CMK (cell line): ENCODE results near the gene SLC38A2.

ENCODE experiments used
- DNase-seq: peaks from one replicate; pipeline ENCODE4 v3.0.0-alpha.2; 2010; ENCODE audit warnings: low read depth

Gene SLC38A2

DNA sequence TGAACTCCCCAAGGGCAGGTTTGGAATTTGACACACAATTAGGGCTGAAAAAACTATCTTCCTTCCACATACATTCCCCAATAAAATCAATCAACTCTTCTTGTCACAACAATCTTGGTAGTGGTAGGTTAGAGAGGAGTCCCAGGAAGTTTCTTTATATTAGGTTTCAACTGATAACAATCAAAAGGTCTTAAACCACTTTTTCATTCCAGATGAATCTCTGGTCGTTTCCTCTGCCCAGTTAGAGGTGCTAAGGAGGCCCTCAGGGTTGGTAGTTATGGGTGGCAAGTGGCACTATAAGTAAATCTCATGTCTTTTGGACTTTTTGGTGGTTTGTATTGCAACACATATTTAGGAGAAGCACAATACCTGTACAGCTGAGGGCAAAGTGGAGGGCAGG lies 1.7 kb upstream of the SLC38A2 start:
- no peak for DNase-seq

DNA sequence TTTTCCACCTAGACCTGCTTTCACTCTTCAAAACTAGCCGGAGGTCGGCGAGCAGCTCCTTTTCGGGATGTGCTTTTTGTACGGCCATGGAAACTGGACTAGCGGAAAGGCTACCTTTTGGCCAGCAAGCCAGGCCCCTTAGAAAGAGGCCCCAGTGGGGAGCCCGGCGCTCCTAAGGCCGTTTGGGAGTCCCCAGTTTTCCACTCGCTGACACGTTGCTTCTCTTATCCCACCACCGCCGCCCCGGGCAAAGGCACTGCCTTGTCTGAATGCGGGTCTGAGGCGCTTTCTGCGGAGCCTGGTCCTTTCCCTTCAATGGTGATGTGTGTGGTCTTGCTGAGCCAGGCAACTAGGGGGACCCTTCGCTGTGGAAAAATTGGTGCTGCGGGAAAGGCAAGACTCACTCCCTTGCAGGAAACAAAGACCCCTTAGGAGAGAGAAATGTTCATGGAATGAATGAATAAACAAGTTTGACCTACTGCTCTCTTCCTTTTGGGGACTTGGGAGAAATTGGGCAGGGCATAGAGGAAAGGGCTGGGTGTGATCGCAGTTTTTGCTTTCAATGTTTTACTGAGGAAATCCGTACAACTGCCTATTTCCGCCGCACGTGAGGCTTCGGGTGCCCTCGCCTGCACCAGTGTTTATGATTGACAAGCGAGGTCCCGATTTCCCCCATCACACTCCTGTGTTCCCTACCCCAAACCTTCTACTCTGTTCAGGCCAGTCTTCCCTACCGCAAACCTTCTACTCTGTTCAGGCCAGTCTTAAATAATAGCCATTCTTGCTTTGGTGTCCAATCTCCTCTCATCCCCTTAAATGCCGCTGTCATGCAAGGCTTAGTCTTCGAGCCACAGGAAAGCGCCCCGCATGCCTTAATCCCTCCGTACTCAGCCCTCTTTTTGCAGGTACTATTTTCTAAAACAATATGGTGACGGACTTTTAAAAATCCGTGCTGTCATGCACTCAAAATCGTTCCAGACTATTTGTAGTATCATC lies 1.0 kb upstream of the SLC38A2 start:
- DNase-seq, result no peak

DNA sequence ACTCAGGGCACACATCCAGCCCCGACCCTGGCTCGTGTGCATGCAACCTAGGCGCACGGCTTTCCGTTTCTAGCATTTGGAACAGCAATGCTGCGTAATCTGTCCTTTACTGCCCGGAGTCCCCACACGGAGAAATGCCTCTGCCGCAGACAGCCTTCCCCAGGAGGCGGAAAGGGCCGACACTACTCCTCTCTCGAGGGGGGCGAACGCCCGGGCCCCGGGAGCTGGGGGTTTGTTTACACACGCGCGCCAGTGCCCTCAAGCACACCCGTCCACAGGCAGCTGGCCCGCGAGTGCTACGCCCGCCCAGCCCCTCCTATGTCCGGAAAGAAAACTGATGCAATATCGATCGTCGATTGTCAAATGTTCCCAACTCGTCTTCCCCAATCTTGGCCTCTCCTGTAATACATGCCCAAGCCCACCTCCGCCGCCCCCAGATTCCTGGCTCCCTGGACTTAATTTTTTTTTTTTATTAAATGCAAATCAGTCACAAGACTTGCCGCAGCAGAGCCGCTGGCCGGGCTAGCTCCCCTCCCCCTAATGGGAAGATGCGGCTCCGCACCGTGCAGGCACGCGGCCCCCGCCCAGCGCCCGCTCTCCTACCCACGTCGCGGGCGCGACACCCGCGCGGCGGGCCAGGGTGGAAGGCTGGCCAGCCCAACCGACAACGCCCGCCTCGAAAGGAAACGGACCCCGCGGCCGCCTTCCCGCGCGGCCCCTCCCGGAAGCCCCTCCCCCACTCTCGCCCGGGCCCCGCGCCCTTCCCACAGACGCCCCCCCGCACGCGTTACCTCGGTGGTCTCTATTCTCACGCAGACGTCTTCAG lies 642 bp downstream of the SLC38A2 start:
- DNase-seq, result no peak

DNA sequence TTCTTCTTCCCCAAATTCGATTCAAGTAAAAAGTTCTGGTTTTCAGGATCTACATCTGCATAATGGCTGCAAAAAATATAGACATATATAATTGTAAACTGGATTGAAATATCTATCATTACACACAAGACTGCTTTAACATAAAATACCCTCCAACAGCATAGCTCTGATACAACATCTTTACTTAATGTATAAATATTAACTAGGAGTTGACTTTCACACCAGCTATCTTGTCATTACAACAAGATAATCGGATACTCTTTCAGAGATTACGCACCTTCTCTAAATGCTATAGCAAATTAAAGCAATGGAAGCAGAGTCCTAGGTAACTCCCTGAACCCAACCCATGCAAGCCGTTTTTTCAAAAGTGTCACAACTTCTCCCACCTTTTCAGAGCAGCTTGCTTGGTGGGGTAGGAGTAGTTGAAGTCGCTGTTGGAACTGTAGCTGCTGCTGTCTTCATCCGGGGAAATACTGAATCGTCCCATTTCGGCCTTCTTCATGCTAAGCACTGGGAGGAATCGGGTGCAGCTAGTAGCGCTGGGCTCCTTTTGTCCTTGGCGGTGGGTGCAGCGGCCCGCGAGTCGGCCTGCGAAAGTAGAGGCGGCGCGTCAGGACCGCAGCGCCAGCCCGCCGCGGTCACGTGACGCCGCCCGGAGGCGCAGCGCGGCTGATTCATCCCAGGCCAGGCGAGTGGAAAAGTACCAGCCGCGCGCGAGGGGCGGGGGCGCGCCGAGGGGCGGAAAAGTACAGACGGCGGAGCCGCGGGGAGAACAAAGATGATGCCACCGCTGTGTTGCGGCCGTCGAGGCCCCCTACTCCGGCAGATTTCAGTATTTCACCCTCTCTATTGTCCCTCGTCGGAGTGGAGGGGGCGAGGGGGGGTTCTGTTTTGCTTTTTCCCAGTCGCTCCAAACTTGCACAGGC lies 1.5 kb downstream of the SLC38A2 start:
- no peak for DNase-seq

DNA sequence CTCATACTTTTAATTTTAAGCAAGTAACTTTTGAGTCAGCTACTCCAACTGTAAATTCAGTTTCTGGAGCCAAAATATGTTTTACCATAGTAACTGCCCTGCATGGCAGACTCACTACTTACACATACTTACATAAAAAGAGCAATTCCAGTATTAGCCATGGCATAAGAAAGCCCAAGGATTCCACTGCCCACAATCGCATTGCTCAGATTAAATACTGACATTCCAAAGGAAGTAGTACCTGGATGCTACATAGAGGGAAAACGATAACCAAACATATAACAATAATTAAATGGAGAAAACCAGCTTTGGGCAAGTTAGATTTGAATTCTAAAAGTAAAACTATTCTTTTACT lies 2.2 kb downstream of the SLC38A2 start:
- DNase-seq, result no peak

DNA sequence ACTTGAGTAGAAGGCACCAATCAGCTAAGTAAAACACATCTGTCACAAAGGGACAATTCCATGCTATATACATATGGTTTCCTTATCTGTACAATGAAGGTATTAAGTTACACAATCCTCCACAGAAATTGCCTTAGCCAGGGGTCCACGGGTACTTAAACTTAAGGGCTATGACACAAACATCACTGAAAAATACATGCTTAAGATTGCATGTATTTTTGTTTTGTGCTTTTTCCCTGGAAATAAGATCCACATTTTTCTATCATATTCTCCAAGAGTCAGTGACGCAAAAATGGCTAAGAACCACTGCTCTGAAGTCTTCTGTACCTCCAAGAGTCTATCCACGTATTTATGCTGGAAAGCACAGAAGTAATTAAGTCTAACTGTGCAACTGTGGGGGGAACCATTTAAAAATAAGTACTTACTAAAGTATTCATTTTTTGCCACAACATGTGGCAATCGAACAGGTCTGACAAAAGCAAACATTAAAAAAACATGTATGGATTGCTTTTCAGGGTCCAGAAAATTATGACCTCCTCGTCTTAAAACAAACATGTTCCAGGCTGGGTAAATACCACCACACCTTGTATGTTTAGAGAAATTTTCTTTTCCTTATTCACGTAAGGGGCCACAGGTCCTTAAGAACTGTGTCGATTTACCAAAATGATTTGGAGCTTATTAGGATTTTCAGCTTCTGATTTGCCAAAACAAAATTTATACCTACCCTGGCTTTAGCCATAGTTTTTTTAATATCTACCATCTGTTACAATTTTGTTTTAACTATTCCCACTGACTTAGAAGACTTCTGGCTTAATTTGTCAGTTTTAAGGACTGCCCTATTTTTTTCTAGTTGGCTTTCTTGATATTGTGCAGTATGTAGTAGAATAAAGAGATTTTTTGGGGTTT lies 2.8 kb downstream of the SLC38A2 start:
- DNase-seq, result no peak

DNA sequence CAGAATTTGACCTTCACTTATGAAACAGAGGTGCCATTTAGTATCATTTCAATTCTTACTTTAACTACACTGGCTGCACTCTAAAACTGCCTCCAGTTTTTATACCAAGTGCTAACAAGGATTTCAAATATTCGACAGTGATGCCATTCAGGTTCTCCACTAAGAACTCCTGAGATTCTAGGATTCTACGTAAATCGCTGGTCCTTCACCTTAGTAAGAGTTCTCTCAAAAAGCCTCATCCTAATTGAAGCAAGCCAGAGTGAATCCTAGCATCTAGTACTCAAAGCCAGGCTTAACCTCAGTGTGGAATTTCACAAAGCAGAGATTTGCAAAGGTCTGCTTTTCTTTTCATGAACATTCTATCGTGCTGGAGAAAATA lies 3.5 kb downstream of the SLC38A2 start:
- no peak for DNase-seq

DNA sequence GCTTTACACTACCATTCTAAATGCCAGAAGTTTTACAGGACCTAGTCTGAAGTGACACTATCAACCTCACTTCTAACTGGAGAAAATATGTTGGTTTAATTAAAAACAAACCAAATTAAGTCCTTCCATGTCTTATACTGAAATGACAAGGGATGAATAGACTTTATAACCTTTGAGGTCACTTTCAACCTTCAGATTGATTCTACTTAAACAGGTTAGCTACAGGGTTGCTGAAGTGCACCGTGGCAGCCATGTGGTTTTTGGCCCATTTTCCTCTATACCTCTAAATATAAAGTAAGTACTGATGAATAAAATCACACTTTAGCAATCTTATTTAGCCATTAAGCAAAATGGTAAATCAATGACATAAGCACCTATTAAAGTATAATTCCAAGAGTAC lies 3.9 kb downstream of the SLC38A2 start:
- no peak for DNase-seq

DNA sequence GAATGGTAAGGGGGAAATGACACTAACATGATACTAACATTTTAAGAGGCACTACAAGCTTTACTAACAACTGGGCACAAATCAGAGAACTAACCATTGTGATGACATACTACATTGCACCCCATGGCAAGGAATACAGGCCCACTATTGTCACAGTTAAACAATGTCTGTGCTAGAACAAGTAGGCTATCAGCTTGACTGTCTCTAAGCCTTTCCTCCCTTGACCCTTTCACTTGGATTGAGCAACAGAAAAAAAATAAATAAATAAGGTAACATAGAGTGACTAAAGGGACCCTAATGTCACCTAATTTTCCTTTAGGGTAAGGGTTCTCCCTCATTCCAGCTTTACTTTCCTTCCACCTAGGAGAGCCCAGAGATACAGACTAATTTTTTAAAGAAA lies 4.4 kb downstream of the SLC38A2 start:
- no peak for DNase-seq

DNA sequence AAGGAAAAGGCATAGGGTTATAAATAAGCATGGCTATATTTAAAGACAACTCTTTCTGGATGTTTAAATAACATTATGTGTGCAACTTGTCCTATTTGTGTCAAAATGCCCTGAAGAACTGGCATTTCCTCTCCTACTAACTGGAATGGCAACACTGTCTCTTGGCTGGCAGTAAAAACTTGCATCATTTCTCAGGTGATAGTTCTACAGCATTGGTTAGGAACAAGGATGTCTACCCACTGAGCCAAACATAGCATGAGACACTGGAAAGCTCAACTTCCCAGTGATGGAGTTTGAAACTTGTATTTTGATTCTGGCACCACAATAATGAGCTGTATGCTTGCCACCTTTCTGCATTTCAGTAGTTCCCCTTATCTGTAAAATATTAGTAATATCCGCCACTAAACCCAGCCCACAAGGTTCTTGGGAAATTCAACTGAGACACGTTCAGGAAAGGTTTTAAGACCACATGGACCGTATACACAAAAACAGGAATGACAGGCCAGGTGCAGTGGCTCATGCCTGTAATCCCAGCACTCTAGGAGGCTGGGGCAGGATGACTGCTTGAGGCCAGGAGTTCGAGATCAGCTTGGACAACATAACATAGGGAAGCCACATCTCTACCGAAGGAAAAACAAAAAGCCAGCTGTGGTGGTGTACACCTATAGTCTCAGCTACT lies 5.1 kb downstream of the SLC38A2 start:
- no peak for DNase-seq

DNA sequence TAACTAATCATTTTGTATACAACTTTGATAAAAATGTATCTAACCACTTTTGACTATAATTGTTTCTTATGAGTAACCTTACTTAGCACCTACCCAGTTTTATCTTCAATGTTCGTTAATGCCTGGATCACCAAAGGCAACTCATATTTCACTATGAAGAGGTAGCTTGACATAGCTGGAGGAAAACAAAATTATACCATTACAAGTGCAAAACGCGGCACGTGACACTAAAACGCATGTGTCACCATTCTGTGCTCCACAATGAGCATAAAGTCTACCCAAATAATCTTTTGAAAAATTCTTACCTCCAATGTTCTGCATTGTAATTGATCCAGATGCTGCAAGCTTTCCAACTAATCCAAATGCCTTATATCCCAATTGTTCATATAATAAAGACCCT lies 5.8 kb downstream of the SLC38A2 start:
- DNase-seq, result no peak

DNA sequence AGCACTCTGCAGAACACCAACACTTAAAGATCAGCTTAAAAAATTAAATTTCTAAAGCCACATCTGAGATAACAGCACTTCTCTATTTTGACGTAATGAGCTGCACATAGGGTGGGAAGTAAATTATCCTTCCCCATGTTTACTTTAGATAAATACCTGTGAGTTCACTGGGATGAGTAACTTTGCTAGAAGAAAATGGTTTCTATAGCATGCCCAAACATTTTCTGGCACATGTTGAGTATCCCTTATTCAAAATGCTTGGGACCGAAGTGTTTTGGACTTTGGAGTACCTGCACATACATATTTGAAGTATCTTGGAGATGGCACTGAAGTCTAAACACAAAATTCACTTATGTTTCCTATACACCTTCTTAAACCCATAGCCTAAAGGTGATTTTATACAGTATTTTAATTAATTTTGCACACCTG lies 6.6 kb downstream of the SLC38A2 start:
- DNase-seq, result no peak

DNA sequence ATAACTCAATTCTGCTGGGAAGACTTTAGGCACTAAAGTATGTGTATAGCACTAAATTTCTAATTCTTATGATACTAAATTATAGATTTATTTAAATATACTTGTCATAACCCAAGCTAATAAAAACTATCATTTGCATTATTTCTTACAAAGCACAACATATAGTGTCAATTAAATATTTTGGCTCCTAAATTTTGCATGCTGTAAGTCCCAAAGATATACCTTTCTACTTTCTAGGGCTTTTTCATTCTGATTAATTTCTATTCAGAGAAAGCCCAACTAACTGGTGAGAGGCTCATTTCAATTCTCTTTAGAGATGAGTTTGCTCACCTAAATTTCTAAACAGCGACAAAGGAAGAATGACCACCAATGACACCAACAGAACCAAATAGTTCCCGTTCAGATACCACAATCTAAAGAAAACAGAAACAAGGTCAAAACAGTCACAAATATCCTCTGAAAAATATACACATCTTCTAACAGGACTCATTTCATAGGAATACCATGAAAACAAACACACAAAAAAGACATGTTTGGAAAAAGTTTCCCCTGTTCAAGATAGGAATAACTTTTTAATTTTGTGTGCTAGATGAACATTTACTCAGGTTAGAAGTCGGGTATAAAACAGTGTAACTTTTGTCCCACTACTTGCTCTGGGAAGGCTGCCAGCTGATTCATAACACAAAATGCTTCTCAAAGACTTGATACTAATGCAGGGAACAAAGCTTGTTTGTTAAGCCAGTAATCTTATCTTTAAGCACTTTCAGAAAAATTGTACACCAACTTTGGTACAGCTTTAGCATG lies 7.6 kb downstream of the SLC38A2 start:
- DNase-seq, result no peak

DNA sequence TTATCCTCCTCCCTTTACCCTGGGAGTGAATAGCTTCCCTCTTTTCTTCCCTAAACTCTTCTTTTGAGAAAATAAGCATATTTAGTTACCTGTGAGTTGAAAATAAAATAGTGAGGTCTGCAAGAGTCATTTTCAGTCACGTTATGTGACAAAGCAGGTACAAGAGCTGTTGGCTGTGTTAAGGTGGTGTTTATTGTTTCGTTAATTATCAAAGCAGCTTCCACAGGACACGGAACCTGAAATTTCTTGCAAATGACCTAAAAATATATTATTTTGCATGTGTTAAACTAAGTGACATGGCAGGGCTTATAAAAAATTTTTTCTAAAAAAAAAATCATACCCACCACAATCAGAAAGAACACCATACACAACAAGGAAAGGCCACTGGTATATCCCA lies 8.3 kb downstream of the SLC38A2 start:
- no peak for DNase-seq

DNA sequence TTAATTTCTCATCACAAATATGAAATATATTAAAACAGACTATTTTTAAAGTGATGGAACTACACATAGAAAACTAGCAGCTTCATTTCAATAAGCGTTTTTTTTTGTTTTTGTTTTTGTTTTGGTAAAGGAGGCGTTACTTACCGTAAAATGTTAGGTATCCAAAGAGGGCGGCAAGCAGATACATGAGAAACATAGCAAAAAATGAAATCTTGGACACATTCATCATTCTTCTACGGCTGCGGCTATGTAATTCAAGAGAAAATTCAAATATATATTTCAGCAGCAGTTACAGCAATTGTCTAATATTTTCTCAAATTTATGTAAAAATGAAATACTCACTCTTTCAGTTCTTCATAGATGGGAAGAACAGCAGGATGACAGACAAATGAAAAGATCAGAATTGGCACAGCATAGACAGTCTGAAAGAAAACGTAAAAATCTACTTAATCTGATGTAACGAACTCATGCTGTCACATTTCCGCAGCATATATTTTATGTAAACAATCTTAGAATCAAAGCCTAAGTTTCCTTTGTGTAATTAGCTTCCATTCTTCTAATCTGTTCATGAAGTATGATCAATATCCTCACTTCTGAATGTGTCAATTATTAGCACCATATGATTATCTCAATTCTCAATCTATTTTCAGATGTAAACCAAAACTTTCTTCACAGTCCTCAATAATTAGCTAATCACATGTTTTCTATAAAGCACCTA lies 8.8 kb downstream of the SLC38A2 start:
- no peak for DNase-seq

DNA sequence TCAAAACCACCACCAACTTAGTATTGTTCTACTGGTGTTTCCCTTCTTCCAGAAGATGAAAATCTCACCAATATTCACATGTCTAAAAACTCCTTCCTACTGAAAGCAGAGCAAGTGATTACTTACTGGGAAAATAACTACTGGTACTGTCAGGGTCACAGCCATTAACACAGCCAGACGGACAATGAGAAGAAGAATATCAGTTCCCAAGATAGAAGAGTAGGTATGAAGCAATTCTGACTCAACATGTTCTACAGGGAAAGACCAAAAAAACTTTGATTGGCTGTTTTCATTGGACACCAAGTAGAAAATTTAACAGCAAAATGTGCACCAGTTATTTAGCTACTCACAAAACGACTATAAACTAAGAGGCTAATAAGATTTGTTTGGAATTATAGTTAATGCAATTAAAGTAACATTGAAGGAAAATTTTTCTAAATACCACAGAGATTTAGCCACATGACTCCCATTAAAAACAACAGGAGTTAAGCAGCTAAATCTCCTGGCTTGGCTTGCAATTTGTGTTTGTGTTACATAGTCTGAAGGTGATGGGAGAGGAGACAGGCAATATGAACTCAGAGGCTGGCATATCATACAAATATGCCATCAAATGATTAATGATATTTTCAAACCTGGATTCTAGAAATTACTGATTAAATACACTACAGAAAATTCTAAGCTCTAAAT lies 9.5 kb downstream of the SLC38A2 start:
- no peak for DNase-seq

DNA sequence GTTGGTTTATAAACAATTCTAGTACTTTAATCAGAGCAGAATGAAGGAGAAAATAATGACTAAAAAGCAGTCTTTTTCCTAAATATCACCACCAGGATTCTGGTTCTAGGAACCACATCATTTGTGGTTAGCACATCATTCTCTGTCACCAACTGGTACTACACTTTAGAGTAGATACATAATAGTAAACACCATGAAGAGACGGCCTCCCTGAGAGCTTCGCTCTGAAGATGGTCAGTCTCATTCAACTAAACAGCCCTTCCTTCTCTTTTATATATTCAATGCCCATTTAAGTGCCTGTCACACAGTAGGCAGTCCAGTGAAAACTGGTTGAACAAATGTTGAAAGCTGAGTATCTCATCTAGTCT lies 10.9 kb downstream of the SLC38A2 start:
- DNase-seq, result no peak

DNA sequence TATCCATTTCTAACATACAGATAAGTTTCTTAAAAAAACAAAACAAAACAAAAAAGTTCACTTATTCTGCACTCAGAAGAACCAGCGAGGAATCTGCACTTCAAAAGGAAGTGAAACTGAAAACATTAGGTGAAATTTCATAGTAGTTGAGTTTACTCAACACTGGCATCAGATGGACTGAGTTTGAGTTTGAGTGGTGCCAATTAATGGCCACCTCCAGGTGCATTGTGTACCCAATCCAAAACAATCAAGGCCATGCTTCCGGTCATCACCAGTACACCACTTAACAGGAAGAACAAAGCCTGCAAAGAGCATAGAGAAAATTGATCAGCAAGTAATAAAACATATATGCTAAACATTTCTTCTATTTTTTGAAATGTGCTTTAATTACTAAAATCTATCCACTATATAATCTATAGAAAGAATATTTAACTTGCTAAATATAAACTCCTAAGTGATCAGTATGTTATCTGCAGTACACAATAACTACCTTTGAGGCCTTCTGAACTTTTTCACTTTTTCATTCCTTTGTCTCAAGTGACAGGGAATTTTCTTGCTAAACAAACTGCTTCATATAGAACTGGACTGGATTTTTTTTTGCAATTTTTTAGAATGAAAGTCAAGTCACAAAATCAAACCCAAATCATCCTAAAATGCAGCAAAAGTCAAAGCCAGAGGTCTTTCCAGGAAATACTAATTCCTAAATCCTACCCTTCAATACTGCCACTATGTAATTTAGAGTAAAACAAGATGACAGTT lies 11.5 kb downstream of the SLC38A2 start:
- no peak for DNase-seq
